RWPE2 (cell line): ENCODE measurements around the gene CDK5.

Experiments used
- ATAC-seq: fragments of 200-7000 bp; cut with Tn5 transposase; 3 replicates; pipeline ENCODE4 v1.9.1; 2021; ENCODE audit warnings: low read depth
- DNase-seq: peaks from one replicate; pipeline ENCODE4 v3.0.0-alpha.2; 2020; ENCODE audit warnings: low spot score
- H3K27ac ChIP-seq: fragments of 450-650 bp; 2 replicates; pipeline ENCODE4 v1.5.1; 2017; ENCODE audit warnings: mild to moderate bottlenecking; ENCODE audit not compliant: poor library complexity, severe bottlenecking
- H3K27me3 ChIP-seq: fragments of 250-450 bp; sonication (Bioruptor Pico); 2 replicates; pipeline ENCODE4 v1.5.1; 2021; ENCODE audit warnings: mild to moderate bottlenecking, moderate library complexity; ENCODE audit not compliant: insufficient read depth, poor library complexity, severe bottlenecking
- H3K36me3 ChIP-seq: fragments of 250-450 bp; sonication (Bioruptor Pico); 2 replicates; pipeline ENCODE4 v1.5.1; 2020; ENCODE audit warnings: low read depth, mild to moderate bottlenecking, moderate library complexity
- H3K4me1 ChIP-seq: fragments of 250-450 bp; sonication (Bioruptor Pico); 2 replicates; pipeline ENCODE4 v1.5.1; 2021; ENCODE audit warnings: mild to moderate bottlenecking, moderate library complexity; ENCODE audit not compliant: insufficient read depth, poor library complexity, severe bottlenecking
- H3K4me3 ChIP-seq: fragments of 250-450 bp; sonication (Bioruptor Pico); 2 replicates; pipeline ENCODE4 v1.5.1; 2021; ENCODE audit warnings: mild to moderate bottlenecking, moderate library complexity; ENCODE audit not compliant: severe bottlenecking
- H3K9me3 ChIP-seq: fragments of 250-450 bp; sonication (Bioruptor Pico); 2 replicates; pipeline ENCODE4 v1.5.1; 2021; ENCODE audit warnings: mild to moderate bottlenecking, moderate library complexity; ENCODE audit not compliant: severe bottlenecking
- TF ChIP-seq, protein P1 (sequence below): fragments of 450-650 bp; IDR thresholded peaks from one replicate; pipeline ENCODE4 v1.5.1; 2017; ENCODE audit warnings: mild to moderate bottlenecking, moderate library complexity; ENCODE audit not compliant: poor library complexity, severe bottlenecking

Gene CDK5

DNA sequence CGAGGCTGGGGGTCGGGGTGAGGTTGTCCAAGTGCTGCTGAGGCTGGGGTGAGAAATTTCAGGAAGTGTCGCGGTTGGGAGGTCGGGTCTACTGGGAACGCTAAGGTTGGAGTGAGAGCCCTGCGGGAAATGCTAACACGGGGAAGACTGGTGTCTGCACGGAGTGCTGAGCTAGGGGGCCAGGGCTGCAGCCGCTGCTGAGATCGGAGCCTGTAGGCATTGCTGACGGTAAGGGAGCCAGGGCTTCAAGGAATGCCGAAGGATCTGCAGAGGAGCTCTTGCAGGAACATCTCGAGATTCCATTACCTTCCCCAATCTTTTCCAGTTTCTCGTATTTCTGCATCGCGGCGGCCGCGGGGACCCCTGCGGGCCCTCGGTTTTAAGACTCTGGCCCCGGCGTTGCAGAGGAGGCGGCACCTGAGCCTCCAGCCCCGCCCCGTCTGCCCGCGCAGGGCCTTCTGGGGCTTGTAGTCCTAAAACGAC is at the start of gene CDK5:
Gene CDK5, minus strand, starts transcription at position 392 of the 483 bp plus-strand sequence. Its CDS starts 49 bp downstream, at position 343.
- Histone ChIP-seq H3K9me3 (no peaks in the 10 kb centered on the region), H3K27ac (peak within 1 kb of the TSS; percentile 86), H3K4me1 (peaks cover 21% of the 10 kb centered on the region), H3K4me3 (peak within 1 kb of the TSS; percentile 48), H3K27me3 (no peaks in the 10 kb centered on the region), H3K36me3 (no peaks in the 10 kb centered on the region)
- TF ChIP-seq, protein P1, sequence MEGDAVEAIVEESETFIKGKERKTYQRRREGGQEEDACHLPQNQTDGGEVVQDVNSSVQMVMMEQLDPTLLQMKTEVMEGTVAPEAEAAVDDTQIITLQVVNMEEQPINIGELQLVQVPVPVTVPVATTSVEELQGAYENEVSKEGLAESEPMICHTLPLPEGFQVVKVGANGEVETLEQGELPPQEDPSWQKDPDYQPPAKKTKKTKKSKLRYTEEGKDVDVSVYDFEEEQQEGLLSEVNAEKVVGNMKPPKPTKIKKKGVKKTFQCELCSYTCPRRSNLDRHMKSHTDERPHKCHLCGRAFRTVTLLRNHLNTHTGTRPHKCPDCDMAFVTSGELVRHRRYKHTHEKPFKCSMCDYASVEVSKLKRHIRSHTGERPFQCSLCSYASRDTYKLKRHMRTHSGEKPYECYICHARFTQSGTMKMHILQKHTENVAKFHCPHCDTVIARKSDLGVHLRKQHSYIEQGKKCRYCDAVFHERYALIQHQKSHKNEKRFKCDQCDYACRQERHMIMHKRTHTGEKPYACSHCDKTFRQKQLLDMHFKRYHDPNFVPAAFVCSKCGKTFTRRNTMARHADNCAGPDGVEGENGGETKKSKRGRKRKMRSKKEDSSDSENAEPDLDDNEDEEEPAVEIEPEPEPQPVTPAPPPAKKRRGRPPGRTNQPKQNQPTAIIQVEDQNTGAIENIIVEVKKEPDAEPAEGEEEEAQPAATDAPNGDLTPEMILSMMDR, result no peak
- DNase-seq (no peak), ATAC-seq (peak; percentile 9)

GRCh38 chr7:151104411-151105235 is 46.9 kb upstream of the CDK5 start:
- no peaks in the 10 kb centered on the region for H3K27me3 ChIP-seq
- DNase-seq (no peak), ATAC-seq (no peak)
- no peak overlapping the region for H3K27ac ChIP-seq
- no peaks in the 10 kb centered on the region; the same call in 1 of the 2 replicates for H3K36me3 ChIP-seq
- no peaks in the 10 kb centered on the region for H3K4me1 ChIP-seq
- TF ChIP-seq, protein P1, result no peak
- H3K4me3 ChIP-seq, result no peak overlapping the region
- no peaks in the 10 kb centered on the region for H3K9me3 ChIP-seq

DNA sequence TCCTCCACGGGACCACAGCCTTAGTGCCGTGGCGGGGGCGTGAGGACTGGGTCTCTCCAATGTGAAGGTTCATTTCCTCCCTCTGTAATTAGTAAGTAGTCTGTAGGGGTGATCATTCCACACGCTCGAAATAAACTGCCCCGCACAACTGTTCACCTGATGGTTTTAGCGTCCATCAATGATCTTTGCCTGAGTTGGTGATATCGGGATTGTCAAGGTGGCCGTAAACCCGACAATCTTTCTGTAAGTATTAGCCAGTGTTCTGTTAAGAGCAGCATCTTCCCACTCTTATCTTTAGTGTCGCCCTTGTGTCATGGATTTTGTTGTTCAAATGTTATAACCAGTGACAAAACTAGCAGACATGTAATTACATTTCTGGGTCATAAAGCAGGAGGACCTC is 46.3 kb upstream of the CDK5 start:
- H3K36me3 ChIP-seq, result no peaks in the 10 kb centered on the region; the same call in 1 of the 2 replicates
- no peaks in the 10 kb centered on the region for H3K9me3 ChIP-seq
- no peaks in the 10 kb centered on the region for H3K27me3 ChIP-seq
- H3K27ac ChIP-seq, result no peak overlapping the region
- H3K4me1 ChIP-seq, result no peaks in the 10 kb centered on the region
- TF ChIP-seq, protein P1, result no peak
- ATAC-seq, result no peak
- H3K4me3 ChIP-seq, result no peak overlapping the region
- DNase-seq, result no peak

- no peaks in the 10 kb centered on the region for H3K4me1 ChIP-seq
- no peak for ATAC-seq
- no peak overlapping the region for H3K27ac ChIP-seq
Observed at GRCh38 chr7:151102991-151103390, 45.3 kb upstream of the CDK5 start.

More at GRCh38 chr7:151102991-151103390, 45.3 kb upstream of the CDK5 start:
- H3K4me3 ChIP-seq, result no peak overlapping the region
- H3K36me3 ChIP-seq, result no peaks in the 10 kb centered on the region; the same call in 1 of the 2 replicates
- H3K9me3 ChIP-seq, result no peaks in the 10 kb centered on the region
- H3K27me3 ChIP-seq, result no peaks in the 10 kb centered on the region
- TF ChIP-seq, protein P1, result no peak
- DNase-seq, result no peak
